ENCODE data around the gene PRPF4. TPM values are rescaled to one million over a fixed set of nuclear protein-coding genes. Genes with fewer than 3 reads are reported as not detected.

PRPF4 gene
- total and polyA plus RNA-seq, 9 of the 15 experiments (the other 6 are each of a cell fraction or from before 2014, with no cell fraction given), result 25.8 to 66.0 (median 39.8) TPM

- Histone ChIP-seq H4K20me1 (replicated peaks; ENCODE audit: control insufficient read depth, insufficient read depth, low read length) (no peaks in the 10 kb centered on the region), H2AFZ (ENCODE audit: low read depth, low read length) (no peak overlapping the region), H3K79me2 (ENCODE audit: control insufficient read depth, insufficient read depth, low read length) (peaks cover 8% of the 10 kb centered on the region), H3K4me2 (ENCODE audit: insufficient read depth, low read length) (no peak overlapping the region), H3K27ac (ENCODE audit: extremely low read depth, low read depth, low read length) (no peak overlapping the region), H3K9me1 (ENCODE audit: control insufficient read depth, insufficient read depth, low read length) (no peaks in the 10 kb centered on the region), H3K9ac (ENCODE audit: insufficient read depth in 1 of 2, low read depth in 2 of 2, low read length in 2 of 2) (no peak overlapping the region), H3K4me1 (replicated peaks in 1 of 2; ENCODE audit: control insufficient read depth in 2 of 2, insufficient read depth in 2 of 2, low read length in 2 of 2) (peaks cover 0 to 4% of the 10 kb centered on the region in 2 experiments; a peak in 1 of 5 replicates), H3K27me3 (ENCODE audit: control insufficient read depth in 2 of 2, insufficient read depth in 2 of 2, low read length in 2 of 2) (no peaks in the 10 kb centered on the region), H3K9me3 (replicated peaks; ENCODE audit: control insufficient read depth, insufficient read depth, low read depth, low read length) (no peaks in the 10 kb centered on the region), H3K36me3 (ENCODE audit: control insufficient read depth, insufficient read depth, low read length) (peaks cover 52% of the 10 kb centered on the region), H3K4me3 (no peak overlapping the region)
- WGBS (ENCODE audit: insufficient coverage, low coverage, missing lambda C conversion rate), result 83% methylated on average over 2 of the region's 2 CpGs
- intact Hi-C loops (cut with micrococcal nuclease) (no loop called here), in situ Hi-C loops (cut with MboI) (no loop called here)
- BruUV-seq (replicated peaks), result no TSS peak
- ChIA-PET CTCF (ENCODE audit: low intra/inter-chr PET ratio) (no interaction called here), POLR2A (interaction anchor here (0.6 to 1.5 kb wide), 3 partner anchors 8 to 141 kb away, joined by 3 to 5 read pairs (median 3); partner anchors contain the start of genes C9orf43 and POLE3)
- DNase-seq (ENCODE audit: extremely low read depth in 1 of 4, low spot score in 3 of 4) (no peak), FAIRE-seq (no peak), ATAC-seq (no peak)
- TF ChIP-seq SREBF1 (IDR thresholded peaks at IDR 0.05; ENCODE audit: borderline replicate concordance, low read depth, low read length) (no peak), PYGO2 (tag; IDR thresholded peaks at IDR 0.05) (no peak), RBM14 (IDR thresholded peaks at IDR 0.05; ENCODE audit: borderline replicate concordance, insufficient read depth, low read depth, low read length) (no peak), REST (IDR thresholded peaks at IDR 0.05; ENCODE audit: borderline replicate concordance) (no peak), REST (CRISPR knock-in tag; IDR thresholded peaks at IDR 0.05; ENCODE audit: low read depth) (no peak), NR1H2 (CRISPR knock-in tag; IDR thresholded peaks at IDR 0.05) (no peak), ZNF263 (CRISPR knock-in tag; IDR thresholded peaks at IDR 0.05; ENCODE audit: borderline replicate concordance) (no peak), STAT5A (IDR thresholded peaks at IDR 0.05; ENCODE audit: borderline replicate concordance, low read length) (no peak), PRDM10 (IDR thresholded peaks at IDR 0.05; ENCODE audit: partially characterized antibody) (no peak), PTRF (tag; IDR thresholded peaks at IDR 0.05) (no peak)
Observed at GRCh38 chr9:113269355-113269754, 6.1 kb upstream of the PRPF4 start.

Measured in K562 (cell line).